ENCODE measurements around the gene BRINP1.

DNA sequence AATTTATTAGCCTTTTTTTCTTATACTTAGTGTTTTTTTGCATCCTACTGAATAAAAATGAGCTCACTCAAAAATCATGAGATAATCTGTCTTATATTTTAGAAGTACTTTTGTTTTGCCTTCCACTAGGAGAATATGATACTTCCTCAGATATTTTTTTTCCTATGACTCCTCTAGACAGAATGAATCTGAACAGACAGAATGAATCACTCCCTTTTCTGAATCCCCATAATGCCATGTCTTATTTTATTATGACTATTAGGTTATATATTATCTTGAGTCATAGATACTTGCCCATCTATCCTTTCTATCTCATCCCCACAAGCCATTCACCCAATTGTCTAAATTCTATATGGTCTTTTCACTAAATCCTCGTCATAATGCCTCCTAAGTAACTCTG lies 134.6 kb downstream of the BRINP1 start:
- TF ChIP-seq, protein P1, sequence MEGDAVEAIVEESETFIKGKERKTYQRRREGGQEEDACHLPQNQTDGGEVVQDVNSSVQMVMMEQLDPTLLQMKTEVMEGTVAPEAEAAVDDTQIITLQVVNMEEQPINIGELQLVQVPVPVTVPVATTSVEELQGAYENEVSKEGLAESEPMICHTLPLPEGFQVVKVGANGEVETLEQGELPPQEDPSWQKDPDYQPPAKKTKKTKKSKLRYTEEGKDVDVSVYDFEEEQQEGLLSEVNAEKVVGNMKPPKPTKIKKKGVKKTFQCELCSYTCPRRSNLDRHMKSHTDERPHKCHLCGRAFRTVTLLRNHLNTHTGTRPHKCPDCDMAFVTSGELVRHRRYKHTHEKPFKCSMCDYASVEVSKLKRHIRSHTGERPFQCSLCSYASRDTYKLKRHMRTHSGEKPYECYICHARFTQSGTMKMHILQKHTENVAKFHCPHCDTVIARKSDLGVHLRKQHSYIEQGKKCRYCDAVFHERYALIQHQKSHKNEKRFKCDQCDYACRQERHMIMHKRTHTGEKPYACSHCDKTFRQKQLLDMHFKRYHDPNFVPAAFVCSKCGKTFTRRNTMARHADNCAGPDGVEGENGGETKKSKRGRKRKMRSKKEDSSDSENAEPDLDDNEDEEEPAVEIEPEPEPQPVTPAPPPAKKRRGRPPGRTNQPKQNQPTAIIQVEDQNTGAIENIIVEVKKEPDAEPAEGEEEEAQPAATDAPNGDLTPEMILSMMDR (IDR thresholded peaks at IDR 0.05; ENCODE audit: insufficient read depth, low read length), result no peak
- TF ChIP-seq GABPA (IDR thresholded peaks at IDR 0.05; ENCODE audit: low read depth), result no peak

Data from HL-60 (cell line).